RWPE2 (cell line): ENCODE results near the gene HTR7.

Source experiments
- ATAC-seq: fragments of 200-7000 bp; cut with Tn5 transposase; 3 replicates; pipeline ENCODE4 v1.9.1; 2021; ENCODE audit warnings: low read depth
- DNase-seq: peaks from one replicate; pipeline ENCODE4 v3.0.0-alpha.2; 2020; ENCODE audit warnings: low spot score
- H3K27ac ChIP-seq: fragments of 450-650 bp; 2 replicates; pipeline ENCODE4 v1.5.1; 2017; ENCODE audit warnings: mild to moderate bottlenecking; ENCODE audit not compliant: poor library complexity, severe bottlenecking
- H3K27me3 ChIP-seq: fragments of 250-450 bp; sonication (Bioruptor Pico); 2 replicates; pipeline ENCODE4 v1.5.1; 2021; ENCODE audit warnings: mild to moderate bottlenecking, moderate library complexity; ENCODE audit not compliant: insufficient read depth, poor library complexity, severe bottlenecking
- H3K36me3 ChIP-seq: fragments of 250-450 bp; sonication (Bioruptor Pico); 2 replicates; pipeline ENCODE4 v1.5.1; 2020; ENCODE audit warnings: low read depth, mild to moderate bottlenecking, moderate library complexity
- H3K4me1 ChIP-seq: fragments of 250-450 bp; sonication (Bioruptor Pico); 2 replicates; pipeline ENCODE4 v1.5.1; 2021; ENCODE audit warnings: mild to moderate bottlenecking, moderate library complexity; ENCODE audit not compliant: insufficient read depth, poor library complexity, severe bottlenecking
- H3K4me3 ChIP-seq: fragments of 250-450 bp; sonication (Bioruptor Pico); 2 replicates; pipeline ENCODE4 v1.5.1; 2021; ENCODE audit warnings: mild to moderate bottlenecking, moderate library complexity; ENCODE audit not compliant: severe bottlenecking
- H3K9me3 ChIP-seq: fragments of 250-450 bp; sonication (Bioruptor Pico); 2 replicates; pipeline ENCODE4 v1.5.1; 2021; ENCODE audit warnings: mild to moderate bottlenecking, moderate library complexity; ENCODE audit not compliant: severe bottlenecking
- CTCF ChIP-seq: fragments of 450-650 bp; IDR thresholded peaks from one replicate; pipeline ENCODE4 v1.5.1; 2017; ENCODE audit warnings: mild to moderate bottlenecking, moderate library complexity; ENCODE audit not compliant: poor library complexity, severe bottlenecking

Gene HTR7

GRCh38 chr10:90734415-90734814 lies 123.4 kb downstream of the HTR7 start:
- no peak for DNase-seq
- no peak for ATAC-seq

GRCh38 chr10:90732581-90732980 lies 125.3 kb downstream of the HTR7 start:
- H3K27ac ChIP-seq: no peak overlapping the region
- no peaks in the 10 kb centered on the region for H3K4me1 ChIP-seq
- TF ChIP-seq CTCF: no peak
- ATAC-seq (no peak), DNase-seq (no peak)
- H3K4me3 ChIP-seq: no peak overlapping the region
- no peaks in the 10 kb centered on the region for H3K9me3 ChIP-seq
- H3K36me3 ChIP-seq: no peaks in the 10 kb centered on the region
- H3K27me3 ChIP-seq: no peaks in the 10 kb centered on the region

More at GRCh38 chr10:90734415-90734814, 123.4 kb downstream of the HTR7 start:
- H3K27me3 ChIP-seq: no peaks in the 10 kb centered on the region
- H3K27ac ChIP-seq: no peak overlapping the region
- H3K4me1 ChIP-seq: no peaks in the 10 kb centered on the region
- H3K36me3 ChIP-seq: no peaks in the 10 kb centered on the region
- H3K4me3 ChIP-seq: no peak overlapping the region
- no peak for TF ChIP-seq CTCF
- no peaks in the 10 kb centered on the region for H3K9me3 ChIP-seq

GRCh38 chr10:90723416-90724068 lies 134.3 kb downstream of the HTR7 start:
- no peak for TF ChIP-seq CTCF
- ATAC-seq: peak; percentile 77
- no peak overlapping the region for H3K27ac ChIP-seq

GRCh38 chr10:90722832-90723231 lies 135.0 kb downstream of the HTR7 start:
- Histone ChIP-seq H3K27ac (no peak overlapping the region), H3K9me3 (no peaks in the 10 kb centered on the region), H3K27me3 (no peaks in the 10 kb centered on the region), H3K36me3 (no peaks in the 10 kb centered on the region), H3K4me1 (no peaks in the 10 kb centered on the region), H3K4me3 (no peak overlapping the region)
- DNase-seq: no peak
- no peak for TF ChIP-seq CTCF
- no peak for ATAC-seq

More at GRCh38 chr10:90723416-90724068, 134.3 kb downstream of the HTR7 start:
- DNase-seq: no peak
- no peak overlapping the region for H3K4me3 ChIP-seq
- no peaks in the 10 kb centered on the region for H3K4me1 ChIP-seq
- no peaks in the 10 kb centered on the region for H3K27me3 ChIP-seq
- H3K36me3 ChIP-seq: no peaks in the 10 kb centered on the region
- no peaks in the 10 kb centered on the region for H3K9me3 ChIP-seq

GRCh38 chr10:90718182-90718581 lies 139.7 kb downstream of the HTR7 start:
- Histone ChIP-seq H3K4me1 (no peaks in the 10 kb centered on the region), H3K4me3 (no peak overlapping the region), H3K27ac (no peak overlapping the region), H3K9me3 (no peaks in the 10 kb centered on the region), H3K27me3 (no peaks in the 10 kb centered on the region), H3K36me3 (0 out of 2 replicates have a peak, but pooled peaks cover 3% of the 10 kb centered on the region)
- DNase-seq (no peak), ATAC-seq (no peak)
- TF ChIP-seq CTCF: peak; percentile 27
